ENCODE measurements around the gene KCNJ4.
"Not testable (repeated sequence)": the region's sequence is repeated elsewhere in the genome, so short reads cannot be mapped to it uniquely, and the experiment has no call there.

- TF ChIP-seq POLR2AphosphoS5, CTCF, EP300 (IDR thresholded peaks at IDR 0.05): not testable (repeated sequence)
Measured at GRCh38 chr22:38395944-38396343, 59.1 kb downstream of the KCNJ4 start.

All from esophagus muscularis mucosa (tissue), 4 donors.